IPS-18a (cell line): ENCODE results near the gene CACNA1A.

Experiments used
- H3K27ac ChIP-seq: one replicate; pipeline ENCODE4 v1.5.1; 2013; ENCODE audit warnings: low read length
- H3K27me3 ChIP-seq: one replicate; pipeline ENCODE4 v1.6.1; 2013; ENCODE audit warnings: mild to moderate bottlenecking, low read length; ENCODE audit not compliant: control insufficient read depth, insufficient read depth
- H3K36me3 ChIP-seq: one replicate; pipeline ENCODE4 v1.6.1; 2013; ENCODE audit warnings: low read depth, low read length; ENCODE audit not compliant: control insufficient read depth
- H3K4me1 ChIP-seq: one replicate; pipeline ENCODE4 v1.6.1; 2013; ENCODE audit warnings: low read depth, low read length; ENCODE audit not compliant: control insufficient read depth
- H3K4me3 ChIP-seq: one replicate; pipeline ENCODE4 v1.5.1; 2013; ENCODE audit warnings: low read length
- H3K9ac ChIP-seq: one replicate; pipeline ENCODE4 v1.6.1; 2013; ENCODE audit warnings: mild to moderate bottlenecking, low read length, moderate library complexity
- H3K9me3 ChIP-seq: one replicate; pipeline ENCODE4 v1.6.1; 2013; ENCODE audit warnings: low read depth, low read length; ENCODE audit not compliant: control insufficient read depth

Gene CACNA1A

DNA sequence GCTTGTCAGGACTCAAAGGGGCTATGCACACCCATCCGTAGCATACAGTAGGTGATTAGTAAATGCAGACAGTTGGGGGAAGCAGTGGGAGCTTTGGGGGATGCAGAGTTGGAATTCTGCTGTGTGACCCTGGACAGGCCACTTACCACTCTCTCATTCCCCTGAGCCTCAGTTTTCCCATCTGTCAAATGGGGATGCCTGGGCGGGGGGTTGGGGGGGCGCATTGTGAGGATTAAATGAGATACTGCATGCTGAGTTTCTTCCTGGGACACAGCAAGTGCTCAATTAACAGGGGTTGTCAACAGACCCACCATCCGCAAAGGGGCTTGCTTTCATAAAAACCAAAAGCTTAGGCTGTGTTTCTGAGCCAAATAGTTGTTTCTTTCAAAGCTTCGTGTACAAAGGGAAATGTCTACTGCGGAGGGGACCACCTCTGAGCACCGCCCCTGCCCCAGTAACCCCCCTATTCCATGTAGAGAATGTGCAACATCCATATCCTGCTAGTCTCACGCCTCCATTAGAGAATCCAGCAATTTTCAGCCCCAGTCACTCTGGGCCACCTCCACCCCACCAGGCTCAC lies 223.7 kb downstream of the CACNA1A start:
- Histone ChIP-seq H3K36me3 (peaks cover 6% of the 10 kb centered on the region), H3K4me1 (no peaks in the 10 kb centered on the region), H3K27ac (no peak overlapping the region), H3K4me3 (no peak overlapping the region), H3K9me3 (no peaks in the 10 kb centered on the region), H3K27me3 (no peaks in the 10 kb centered on the region), H3K9ac (no peak overlapping the region)

GRCh38 chr19:13281567-13282291 lies 224.6 kb downstream of the CACNA1A start:
- no peak overlapping the region for H3K9ac ChIP-seq
- peaks cover 6% of the 10 kb centered on the region for H3K36me3 ChIP-seq
- no peak overlapping the region for H3K4me3 ChIP-seq
- no peak overlapping the region for H3K27ac ChIP-seq
- no peaks in the 10 kb centered on the region for H3K4me1 ChIP-seq
- no peaks in the 10 kb centered on the region for H3K9me3 ChIP-seq
- H3K27me3 ChIP-seq: no peaks in the 10 kb centered on the region

GRCh38 chr19:13277104-13277809 lies 229.0 kb downstream of the CACNA1A start:
- Histone ChIP-seq H3K9ac (no peak overlapping the region), H3K27me3 (no peaks in the 10 kb centered on the region), H3K4me3 (no peak overlapping the region), H3K36me3 (no peaks in the 10 kb centered on the region), H3K27ac (no peak overlapping the region), H3K9me3 (no peaks in the 10 kb centered on the region), H3K4me1 (no peaks in the 10 kb centered on the region)

DNA sequence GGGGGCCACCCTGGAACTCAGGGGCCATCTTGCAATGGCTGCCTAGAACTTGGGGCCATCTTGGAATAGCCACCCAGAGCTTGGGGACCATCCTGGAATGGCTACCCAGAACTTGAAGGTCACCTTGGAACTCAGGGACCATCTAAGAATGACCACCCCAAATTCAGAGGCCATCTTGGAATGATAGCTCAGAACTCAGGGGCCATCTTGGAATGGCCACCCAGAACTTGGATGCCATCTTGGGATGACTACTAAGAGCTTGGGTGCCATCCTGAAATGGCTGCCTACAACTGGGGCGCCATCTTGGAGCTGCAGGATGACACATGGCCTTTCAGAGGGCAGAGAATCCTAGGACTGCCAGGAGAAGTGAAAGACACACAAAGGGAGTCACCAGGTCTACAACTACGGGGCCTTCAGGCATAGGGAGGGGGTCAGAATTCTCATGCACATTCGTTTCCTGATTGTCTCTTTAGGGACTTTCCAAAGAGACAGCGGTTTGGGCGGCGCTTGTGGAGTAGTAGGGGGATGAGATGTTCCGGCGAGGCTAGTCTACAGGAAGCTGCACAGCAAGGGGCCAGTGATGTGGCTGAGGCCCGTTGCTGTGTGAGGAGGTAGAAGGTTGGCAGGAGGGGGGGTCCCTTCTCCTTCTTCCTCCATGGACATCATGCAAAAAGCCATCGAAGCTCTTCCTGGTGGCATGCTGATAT lies 231.1 kb downstream of the CACNA1A start:
- H3K4me3 ChIP-seq: no peak overlapping the region
- no peaks in the 10 kb centered on the region for H3K27me3 ChIP-seq
- H3K36me3 ChIP-seq: no peaks in the 10 kb centered on the region
- no peaks in the 10 kb centered on the region for H3K4me1 ChIP-seq
- no peak overlapping the region for H3K27ac ChIP-seq
- peaks cover 4% of the 10 kb centered on the region for H3K9me3 ChIP-seq
- no peak overlapping the region for H3K9ac ChIP-seq

DNA sequence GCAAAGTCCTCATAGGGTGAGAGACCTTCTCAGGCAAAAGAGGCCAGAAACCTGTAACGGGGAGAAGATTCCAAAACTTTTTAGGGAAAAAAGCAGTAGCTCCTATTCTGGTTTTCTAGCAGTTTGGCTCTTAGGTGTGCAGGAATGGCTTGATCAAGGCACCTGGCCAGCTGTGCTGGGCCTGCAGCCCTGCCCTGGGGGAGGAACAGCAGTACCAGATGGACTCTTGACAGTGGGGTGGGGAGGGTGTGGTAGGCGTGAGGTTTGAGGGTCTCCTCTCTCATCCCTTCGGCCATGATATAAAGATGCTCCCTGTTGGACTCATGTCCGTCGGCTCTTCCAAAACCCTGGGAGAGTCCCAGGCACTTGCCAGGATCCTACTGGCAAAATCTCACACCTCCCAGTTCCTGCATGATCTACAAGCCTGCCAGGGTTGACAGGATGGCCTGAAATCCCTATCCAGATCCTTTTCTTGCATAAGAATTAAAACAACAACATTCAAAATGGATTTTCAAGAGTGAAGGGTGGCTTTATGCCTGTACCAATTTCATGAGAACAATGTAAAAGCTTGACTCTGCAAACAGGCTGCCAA lies 235.7 kb downstream of the CACNA1A start:
- peaks cover 4% of the 10 kb centered on the region for H3K9me3 ChIP-seq
- H3K9ac ChIP-seq: no peak overlapping the region
- H3K27ac ChIP-seq: no peak overlapping the region
- H3K4me1 ChIP-seq: no peaks in the 10 kb centered on the region
- H3K36me3 ChIP-seq: no peaks in the 10 kb centered on the region
- H3K27me3 ChIP-seq: no peaks in the 10 kb centered on the region
- H3K4me3 ChIP-seq: no peak overlapping the region

- no peaks in the 10 kb centered on the region for H3K36me3 ChIP-seq
- H3K9ac ChIP-seq: no peak overlapping the region
- peaks cover 4% of the 10 kb centered on the region for H3K9me3 ChIP-seq
- H3K4me3 ChIP-seq: no peak overlapping the region
- no peaks in the 10 kb centered on the region for H3K4me1 ChIP-seq
- no peak overlapping the region for H3K27ac ChIP-seq
- no peaks in the 10 kb centered on the region for H3K27me3 ChIP-seq
These were observed 236.9 kb downstream of the CACNA1A start for GRCh38 chr19:13269348-13269747.

- no peak overlapping the region for H3K27ac ChIP-seq
These were observed 238.4 kb downstream of the CACNA1A start for GRCh38 chr19:13267889-13268288.

DNA sequence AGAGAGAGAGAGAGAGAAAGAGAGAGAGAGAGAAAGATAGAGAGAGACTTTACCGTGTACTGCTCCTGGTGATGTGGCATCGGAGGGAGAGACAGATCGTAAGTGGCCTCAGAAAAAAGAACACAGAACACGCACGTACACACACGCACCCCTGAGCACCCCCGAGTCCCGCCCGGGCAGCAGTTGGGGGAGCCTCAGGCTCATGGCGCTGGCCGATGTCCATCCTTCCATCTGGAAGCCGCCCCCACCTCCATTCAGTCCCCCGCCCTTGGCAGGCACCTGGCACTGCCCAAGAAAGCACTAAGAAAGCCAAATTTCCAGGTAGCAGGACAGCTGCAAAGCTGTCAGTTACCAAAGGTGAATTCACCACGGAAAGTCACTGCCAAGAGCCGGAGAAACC lies 239.1 kb downstream of the CACNA1A start:
- H3K4me3 ChIP-seq: no peak overlapping the region
- peaks cover 4% of the 10 kb centered on the region for H3K9me3 ChIP-seq
- H3K9ac ChIP-seq: no peak overlapping the region
- H3K27ac ChIP-seq: no peak overlapping the region
- no peaks in the 10 kb centered on the region for H3K27me3 ChIP-seq
- H3K36me3 ChIP-seq: no peaks in the 10 kb centered on the region
- H3K4me1 ChIP-seq: no peaks in the 10 kb centered on the region

More at GRCh38 chr19:13267889-13268288, 238.4 kb downstream of the CACNA1A start:
- Histone ChIP-seq H3K27me3 (no peaks in the 10 kb centered on the region), H3K9me3 (peaks cover 4% of the 10 kb centered on the region), H3K9ac (no peak overlapping the region), H3K4me3 (no peak overlapping the region), H3K4me1 (no peaks in the 10 kb centered on the region), H3K36me3 (no peaks in the 10 kb centered on the region)

GRCh38 chr19:13262450-13262849 lies 243.8 kb downstream of the CACNA1A start:
- H3K4me3 ChIP-seq: no peak overlapping the region
- no peak overlapping the region for H3K27ac ChIP-seq

DNA sequence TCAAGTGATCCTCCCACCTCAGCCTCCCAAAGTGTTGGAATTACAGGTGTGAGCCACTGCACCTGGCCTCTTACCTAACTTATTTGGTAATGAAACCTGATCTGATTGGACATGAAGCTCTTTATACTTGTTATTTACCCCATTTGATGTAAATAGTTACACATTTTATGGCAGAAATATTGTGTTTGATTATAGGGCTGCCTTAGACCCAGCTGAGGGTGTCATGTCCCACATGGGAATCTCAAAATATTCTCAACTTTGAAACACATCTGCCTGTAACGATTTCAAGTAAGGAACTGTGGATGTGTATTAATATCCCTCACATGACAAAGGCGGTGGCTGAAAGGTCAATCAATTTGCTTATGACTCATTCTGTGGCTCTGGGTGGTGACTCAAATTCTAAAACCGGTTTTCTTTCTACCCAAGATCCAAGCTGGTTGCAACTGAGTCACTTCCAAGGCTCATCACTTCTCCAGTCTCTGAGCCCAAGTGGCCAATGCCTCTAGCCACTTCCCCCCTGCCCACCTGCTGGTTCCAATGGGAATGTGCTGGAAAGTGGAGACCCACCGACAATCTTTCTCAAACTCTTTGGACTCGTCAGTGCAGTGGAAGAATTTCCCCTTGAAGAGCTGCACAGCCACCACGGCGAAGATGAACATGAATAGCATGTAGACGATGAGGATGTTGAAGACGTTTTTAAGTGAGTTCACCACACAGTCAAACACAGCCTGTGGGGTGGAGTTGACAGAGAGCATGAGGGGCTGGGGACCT lies 245.2 kb downstream of the CACNA1A start:
- Histone ChIP-seq H3K4me3 (no peak overlapping the region), H3K27me3 (no peaks in the 10 kb centered on the region)

More at GRCh38 chr19:13262450-13262849, 243.8 kb downstream of the CACNA1A start:
- Histone ChIP-seq H3K4me1 (no peaks in the 10 kb centered on the region), H3K36me3 (no peaks in the 10 kb centered on the region), H3K9ac (no peak overlapping the region), H3K9me3 (no peaks in the 10 kb centered on the region), H3K27me3 (no peaks in the 10 kb centered on the region)

More for the DNA sequence above, 245.2 kb downstream of the CACNA1A start:
- no peak overlapping the region for H3K9ac ChIP-seq
- H3K36me3 ChIP-seq: peaks cover 3% of the 10 kb centered on the region
- H3K9me3 ChIP-seq: no peaks in the 10 kb centered on the region
- H3K27ac ChIP-seq: no peak overlapping the region
- no peaks in the 10 kb centered on the region for H3K4me1 ChIP-seq
